ENCODE measurements around the gene PXDN.

Gene PXDN

DNA sequence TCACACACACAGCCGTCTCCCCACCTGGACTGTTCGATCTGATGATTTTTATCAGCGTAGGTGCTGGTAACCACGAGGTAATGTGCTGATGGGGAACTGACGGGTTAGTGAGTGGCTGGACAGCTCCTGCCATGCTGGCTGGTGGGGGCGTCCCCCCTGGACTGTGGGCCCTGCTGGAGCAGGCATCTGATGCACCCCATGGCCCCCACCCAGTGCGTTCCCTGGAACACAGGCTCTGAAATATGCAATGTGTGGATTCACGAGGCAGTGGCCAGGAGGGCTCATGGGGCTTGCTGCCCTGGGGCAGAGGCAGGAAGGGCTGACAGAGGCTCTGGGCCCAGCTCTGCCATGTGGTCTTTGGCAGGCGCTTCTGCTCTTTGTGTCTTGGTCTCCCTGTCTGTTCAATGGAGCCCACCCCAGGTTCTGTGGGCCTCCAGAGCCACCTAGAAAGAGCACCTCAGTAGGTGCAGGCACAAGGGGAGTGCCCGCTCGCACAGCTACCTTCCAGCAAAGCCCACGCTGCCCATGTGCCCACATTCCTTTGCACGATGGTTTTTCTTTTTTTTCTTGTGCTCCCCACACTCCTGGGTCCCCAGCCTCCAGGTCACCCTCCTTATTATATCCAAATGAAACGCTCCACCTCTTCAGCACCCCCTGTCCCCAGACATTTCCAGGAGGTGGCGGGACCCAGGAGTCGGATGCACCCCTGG, 10.3 kb upstream of the PXDN start:
- DNase-seq, result no peak

DNA sequence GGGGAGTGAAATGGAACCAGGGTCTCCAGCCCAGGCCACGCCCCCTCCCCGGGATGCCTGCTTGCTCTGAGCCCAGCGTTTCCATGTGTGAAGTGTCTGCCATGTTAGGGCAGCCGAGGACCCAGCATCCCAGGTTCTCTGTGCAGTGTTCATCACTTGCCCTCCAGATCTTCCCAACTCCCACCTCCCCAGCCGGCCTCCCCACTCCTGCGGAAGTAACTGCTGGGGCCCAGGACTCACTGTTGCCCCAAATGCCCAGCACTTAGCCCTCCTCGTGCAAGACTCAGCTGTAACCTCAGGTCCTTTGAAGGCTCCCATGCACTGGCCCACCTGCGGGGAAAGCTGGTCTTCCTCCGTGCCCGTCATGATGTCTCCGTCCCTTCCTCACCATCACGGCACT, 9.7 kb upstream of the PXDN start:
- DNase-seq, result no peak

DNA sequence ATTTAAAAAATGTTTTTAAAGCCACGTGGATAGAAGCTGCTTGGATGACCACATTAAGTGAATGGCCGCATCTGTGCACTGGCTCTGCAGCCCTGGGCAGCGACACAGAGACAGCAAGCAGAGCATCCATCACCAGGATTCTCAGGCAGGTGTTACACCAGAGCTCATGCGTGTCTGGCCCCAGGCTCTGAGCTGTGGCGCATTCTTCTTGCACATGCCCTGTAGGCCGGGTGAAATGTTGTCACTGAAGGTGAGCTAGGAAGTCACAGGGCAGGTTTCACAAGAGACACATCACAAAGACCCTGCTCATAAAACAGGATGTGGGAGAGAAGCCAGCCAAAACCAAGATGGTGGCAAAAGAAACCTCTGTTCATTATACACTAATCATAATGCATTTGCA, 8.4 kb upstream of the PXDN start:
- DNase-seq, result no peak

DNA sequence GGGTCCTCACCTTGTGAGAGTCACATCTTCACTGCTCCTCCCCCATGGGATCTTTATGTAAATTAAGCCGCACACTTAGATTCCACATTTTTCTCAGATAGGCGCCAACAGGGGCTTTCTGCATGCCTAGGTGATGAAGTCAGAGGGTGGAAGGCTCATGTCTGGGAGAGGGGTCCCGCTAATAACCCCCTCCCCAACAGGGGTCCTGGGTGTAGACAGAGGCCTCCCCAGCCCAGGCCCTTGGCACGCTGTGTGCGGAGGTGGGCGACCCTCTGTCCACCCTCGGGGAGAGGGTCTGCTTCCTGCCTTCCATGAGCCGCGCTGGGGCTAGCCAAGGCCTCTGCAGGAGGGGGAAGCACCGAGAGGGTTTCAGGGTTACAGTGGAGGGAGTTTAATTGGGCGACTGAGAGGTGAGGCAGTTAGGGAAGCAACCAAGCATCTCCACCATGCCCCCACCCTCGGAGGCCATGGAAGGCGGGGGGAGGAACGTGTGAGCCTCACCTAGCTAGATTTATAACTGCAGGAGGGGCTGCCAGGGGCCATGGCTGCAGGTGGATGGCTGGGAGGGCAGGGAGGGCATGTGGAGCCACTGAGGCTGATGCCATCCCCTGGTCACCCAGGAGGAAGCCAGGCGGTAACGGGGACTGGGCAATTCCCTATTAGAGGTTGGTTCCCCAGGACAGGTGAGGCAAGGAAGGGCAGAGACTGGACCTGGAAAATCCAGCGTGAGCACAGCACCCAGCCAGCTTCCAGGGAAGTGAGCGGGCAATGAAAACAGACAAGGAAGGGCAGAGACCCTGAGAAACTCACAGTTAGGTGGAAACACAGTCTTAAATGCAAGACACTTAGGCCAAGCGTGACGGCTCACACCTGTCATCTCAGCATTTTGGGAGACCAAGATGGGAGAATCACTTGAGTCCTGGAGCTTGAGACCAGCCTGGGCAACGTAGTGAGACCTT, 7.7 kb upstream of the PXDN start:
- DNase-seq, result no peak

DNA sequence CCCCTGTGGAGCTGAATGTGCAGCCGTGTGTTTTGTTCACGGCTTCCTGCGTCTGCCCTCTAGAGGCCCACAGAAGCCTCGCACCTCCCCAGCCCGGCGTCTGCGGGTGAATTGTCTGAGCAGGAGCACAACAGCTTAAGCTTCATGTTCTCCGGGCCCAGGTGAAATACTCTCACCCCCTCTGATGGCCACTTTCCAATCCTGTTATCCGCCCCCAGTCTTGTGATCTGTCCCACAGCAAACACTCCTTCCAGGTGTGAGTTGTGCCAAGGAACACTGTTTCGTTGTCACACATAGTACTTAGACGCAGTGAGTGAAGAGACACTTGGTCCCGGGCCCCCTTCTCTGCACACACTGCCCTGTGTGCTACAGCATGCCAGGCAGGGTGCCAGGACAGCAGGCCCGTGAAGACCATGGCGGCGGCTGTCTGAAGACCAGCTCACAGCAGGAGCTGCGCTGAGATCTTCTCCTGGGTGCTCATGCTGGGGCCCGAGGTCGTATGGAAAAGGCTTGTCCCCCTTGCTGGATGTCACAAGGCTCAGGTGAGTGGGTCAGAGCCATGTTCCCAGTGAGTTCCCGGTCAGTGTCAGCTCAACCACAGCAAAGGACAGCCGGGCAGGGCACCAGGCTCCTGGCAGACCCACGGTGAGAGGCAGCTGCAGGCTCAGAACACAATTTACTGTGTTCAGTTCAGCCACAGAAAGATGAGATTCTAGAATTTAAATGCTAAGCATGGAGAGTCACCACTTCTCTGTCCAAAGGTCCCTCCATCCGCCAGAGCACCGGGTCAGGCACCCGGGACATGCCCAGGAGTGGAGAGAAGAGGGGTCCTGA, 6.8 kb upstream of the PXDN start:
- DNase-seq, result peak in 8 of 14 donors; percentile 7 to 47 (median 29)

DNA sequence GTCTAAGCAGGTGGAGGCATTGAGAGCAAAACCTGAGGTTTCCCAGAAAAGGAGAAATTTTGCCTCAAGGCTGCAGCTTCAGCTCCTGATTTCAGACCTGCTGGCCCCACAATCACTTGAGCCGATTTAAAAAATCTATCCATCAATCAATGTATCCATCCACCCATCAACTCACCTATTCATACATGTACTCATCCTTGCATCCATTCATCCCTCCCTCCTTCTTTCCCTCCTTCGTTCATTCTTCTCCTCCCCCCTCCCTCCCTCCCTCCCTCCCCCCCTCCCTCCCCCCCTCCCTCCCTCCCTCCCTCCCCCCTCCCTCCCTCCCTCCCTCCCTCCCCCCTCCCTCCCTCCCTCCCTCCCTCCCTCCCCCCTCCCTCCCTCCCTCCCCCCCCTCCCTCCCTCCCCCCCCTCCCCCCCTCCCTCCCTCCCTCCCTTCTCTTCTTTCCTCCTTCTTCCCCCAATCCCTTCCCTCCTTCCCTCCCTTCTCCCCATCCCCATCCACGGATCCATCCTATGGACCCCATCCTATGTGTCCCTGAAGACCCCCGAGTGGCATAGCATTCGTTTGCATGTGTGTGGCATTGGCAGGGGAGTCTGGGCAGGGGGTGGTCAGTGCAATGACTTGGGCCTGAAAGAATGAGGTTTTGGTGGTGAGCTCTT, 6.1 kb upstream of the PXDN start:
- DNase-seq, result no peak

DNA sequence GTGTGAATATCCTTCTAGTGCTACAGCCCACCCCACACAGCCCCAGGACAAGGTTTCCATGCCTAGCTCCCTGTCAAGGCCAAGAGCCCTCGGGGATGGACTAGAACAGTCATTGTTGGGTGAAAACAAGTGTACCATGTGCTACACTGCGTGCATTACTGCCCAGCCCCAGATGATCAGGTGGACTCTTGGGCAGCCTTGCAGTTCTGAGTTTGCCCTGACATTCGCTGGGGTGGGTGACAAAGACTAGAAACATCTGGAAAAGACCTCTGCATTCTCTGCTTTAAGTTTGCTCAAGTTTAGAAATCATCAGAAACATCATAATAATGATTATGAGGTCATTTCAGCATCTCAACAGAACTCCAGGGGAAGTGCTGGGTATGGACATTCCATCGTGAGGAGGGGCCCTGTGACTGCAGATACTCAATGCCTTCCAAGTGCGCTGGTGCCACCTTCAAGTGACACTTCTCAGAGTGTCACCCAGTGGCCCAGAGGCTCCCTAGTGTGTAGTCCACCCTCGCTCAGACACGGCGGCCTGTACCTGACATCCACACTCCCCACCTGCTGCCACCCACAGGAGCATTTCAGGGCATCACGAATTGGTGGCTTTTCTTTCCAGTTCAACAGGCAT, 5.3 kb upstream of the PXDN start:
- no peak for DNase-seq

DNA sequence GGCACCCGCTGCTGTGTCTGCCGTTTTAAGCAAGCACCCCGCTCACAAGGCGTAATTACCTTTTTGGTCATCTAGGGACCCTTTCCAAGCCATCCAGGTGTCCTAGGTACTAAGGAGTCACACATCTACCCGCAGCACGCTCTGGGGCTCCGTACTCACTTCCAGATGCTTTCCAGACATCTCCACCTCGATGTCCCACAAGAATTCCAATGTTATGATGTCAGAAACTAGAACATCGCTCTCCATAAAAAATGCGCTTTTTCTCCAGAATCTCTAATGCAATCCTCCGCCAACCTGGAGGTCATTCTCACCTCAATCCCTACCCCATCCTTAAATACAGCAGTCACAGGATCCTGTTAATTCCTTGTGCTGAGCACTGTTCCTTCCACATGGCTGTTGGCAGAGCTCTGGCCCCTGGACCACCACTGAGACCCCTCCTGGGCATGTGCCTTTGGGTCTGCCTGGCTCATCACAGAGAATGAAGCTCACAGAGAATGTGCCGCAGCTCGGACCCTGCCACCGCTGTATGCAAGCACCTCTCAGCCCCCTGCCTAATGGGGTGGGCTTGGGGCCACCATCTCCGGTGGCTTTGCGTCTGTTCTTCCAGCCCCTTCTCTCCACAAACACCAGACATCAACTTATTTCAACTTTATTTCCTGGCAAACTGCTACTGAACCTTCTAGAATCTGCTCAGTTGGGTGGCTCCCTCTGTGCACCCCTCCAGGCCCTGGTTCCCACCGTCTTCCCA, 4.6 kb upstream of the PXDN start:
- no peak for DNase-seq

DNA sequence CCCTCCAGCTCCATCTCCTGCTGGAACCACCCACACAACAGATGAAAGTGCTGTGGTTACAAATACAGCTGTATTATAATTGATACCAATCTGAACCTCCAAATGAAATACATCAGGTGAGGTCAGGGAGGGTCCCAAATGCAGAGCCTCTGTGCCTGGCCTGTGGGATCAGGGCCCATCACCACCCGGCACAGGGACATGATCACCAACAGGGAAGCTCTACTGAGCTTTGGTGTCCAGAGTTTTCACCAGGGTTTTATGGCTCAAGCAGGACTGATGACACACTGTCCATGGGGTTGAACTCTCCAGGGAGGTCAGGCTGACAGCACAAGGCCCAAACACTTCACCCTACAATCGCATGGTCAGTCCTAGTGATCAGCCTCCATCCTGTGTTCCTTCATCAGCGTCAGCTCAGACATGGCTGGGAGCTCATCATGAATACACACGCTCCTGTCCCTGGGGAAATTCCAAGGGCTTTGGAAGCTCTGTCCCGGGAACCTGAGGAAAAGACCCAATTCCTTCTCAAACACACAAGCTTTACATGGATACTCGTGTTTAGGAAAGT, 3.9 kb upstream of the PXDN start:
- no peak for DNase-seq

DNA sequence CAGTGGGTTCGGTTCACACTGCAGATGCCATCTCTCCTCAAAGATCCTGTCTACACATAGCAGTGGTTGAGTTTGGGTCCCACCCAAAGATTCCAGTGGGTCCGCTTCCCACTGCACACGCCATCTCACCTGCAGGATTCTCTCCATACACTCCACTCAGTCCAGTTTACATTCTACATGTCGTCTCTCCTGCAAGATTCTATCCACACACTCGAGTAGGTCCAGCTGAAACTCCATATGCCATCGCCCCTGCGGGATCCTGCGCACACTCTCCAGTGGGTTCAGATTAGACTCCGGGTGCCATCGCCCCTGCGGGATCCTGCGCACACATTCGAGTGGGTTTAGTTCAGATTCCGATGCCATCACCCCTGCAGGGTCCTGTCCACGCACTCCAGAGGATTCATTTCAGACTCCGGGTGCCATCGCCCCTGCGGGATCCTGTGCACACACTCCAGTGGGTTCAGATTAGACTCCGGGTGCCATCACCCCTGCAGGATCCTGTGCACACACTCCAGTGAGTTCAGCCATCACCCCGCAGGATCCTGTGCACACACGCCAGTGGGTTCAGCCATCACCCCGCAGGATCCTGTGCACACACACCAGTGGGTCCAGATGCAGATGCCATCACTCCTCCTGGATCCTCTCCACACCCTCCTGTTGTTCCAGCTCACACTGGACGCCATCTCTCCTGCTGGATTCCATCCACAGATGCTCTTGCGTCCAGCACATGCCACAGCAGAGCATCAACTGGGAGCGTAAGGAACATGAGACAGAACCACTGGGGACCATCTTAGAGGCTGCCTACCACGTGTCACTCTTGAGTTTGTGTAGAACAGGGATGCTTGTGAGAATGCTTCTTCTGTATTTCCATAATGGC, 3.0 kb upstream of the PXDN start:
- DNase-seq, result no peak

DNA sequence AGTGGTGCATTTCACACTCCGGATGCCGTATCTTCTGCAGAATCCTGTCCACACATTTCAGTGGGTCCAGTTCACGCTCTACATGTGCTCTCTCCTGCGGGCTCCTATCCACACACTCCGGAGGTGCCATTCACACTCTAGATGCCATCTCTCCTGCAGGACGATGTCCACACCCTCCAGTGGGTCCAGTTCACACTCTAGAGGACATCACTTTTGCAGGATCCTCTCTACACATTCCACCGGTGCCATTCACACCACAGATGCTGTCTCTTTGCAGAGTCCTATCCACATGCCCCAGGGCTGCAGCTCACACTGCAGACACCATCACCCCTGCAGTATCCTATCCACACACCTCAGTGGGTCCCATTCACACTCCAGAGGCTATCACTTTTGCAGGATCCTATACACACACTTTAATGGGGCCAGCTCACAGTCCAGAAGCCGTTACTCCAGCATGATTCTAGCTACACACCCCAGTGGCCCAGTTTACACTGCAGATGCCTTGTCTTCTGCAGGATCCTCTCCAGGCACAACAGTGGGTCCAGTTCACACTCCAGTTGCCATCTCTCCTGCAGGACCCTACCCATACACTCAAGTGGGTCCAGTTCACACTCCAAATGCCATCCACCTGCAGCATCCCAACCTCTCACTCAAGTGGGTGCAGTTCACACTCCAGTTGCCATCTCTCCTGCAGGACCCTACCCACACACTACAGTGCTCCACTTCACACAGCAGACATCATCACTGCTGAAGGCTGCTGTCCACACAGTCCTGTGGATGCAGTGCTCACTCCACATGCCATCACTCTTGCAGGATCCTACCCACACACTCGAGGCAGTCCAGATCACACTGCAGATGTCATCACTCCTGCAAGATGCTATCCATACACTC, 2.1 kb upstream of the PXDN start:
- DNase-seq, result no peak

DNA sequence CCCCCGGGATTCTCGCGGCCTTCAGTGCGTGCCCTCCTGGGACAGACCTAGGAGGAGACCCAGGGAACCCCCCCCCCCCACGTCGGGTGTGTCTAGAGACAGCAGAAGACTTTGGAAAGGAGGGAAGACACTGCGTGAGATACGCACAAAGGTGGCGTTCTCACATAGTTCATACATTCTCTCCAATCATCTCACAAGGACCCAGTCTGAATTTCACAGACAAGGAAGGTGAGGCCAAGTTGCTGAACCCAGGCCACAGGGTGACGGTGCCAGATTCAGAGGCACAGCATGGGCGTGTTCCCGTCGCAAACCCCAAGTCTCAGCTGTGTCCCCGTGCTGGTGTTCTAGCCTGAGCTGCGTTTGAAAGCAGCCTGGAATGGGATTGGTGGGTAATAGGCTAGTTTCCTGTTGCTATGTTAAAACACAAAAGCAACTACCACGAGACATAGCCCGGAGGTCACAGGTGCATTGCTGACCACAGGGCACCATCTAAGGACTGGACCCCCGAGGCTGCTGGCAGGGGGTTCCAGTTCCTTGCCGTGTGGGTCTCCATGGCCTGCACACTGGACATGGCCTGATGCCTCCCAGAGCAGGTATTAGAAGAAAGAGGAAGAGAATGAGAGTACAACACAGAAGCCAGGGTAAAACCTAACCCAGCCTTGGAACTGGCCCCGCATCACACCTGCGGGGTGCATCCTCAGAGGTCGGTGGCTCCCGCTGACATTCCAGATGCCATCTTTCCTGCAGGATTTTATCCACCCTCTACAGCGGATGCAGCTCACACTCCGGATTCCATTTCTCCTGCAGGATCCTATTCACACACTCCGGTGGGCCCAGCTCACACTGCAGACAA, 1.1 kb upstream of the PXDN start:
- no peak for DNase-seq

DNA sequence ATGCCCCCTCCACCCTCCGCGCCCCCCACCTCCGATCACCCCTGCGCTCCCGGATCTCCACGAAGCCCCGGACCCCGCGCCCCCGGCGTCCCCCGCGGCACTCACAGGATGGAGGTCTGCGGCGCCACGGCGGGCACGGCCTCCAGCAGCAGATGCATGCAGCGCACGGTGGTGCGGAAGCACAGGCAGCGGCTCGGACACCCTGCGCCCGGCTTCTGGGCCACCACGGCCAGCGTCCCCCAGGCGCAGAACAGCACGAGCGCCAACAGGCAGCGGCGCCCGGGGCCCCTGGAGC, 217 bp downstream of the PXDN start:
- DNase-seq, result no peak

DNA sequence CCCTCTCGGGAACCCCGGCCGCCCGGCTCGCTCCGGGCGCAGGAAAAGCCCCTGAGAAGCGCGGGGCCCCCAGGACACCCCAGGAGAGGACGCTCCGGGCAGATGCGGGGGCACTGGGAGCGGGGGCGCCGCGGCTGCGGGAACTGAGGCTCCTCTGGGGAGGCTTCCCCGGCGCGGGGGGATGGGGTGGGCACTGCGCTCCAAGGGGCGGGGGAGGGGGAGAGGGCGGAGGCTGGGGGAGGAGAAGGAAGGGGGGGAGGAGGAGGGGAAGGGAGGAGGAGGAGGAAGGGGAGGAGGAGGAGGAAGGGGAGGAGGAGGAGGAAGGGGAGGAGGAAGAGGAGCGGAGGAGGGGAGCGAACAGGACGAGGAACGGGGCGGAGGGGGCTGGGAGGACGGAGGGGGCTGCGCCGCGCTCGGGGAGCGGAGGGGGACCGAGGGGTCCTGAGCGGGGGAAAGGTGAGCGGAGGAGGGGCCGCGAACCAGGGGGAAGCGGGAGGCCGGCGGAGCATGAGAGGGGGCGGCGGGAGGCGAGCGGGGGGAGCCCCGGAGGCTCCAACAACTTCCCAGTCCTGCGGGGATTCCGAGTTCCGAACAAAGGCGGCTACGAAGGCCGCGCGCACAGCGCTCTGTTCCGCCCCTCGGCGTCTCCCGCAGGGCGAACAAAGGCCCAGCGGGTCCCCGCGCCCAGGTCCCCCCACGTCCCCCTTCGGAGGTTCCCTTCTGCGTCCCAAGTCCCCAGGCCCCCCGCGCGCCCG, 742 bp downstream of the PXDN start:
- peak in 1 of 14 donors; percentile 48 for DNase-seq

DNA sequence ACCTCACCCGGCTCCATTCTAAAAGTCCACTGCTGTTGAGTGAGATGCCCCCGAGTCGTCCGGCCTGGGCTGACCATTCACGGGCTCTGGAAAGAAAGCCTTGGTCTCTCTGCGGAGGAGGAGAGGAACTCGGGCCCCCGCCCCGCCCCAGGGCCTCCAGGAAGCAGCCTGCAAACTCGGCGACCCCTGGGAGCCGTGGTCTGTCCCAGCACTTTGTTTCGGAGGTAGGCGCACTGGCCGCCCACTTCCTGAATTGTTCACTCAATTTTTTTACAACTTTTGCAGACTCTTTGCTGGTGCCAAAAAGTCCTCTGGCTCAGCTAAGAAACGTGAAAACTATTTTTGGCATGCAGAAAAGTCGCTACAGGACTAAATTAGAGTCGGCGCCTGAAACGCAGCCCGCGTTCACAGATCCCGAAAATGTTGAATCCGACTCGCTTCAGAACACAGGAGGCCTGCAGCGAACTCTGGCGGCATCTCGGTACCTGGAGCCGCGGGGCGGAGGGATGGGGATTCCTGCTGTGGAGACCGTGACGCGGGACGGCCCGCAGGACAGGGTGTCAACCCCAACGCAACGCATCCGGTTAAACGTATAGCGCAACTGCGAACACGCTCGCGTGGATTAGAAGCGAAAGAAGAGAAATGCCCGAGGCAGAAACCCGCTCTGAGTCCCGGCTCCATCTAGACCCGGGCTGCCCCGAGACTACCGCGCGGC, 1.5 kb downstream of the PXDN start:
- peak in 3 of 14 donors; percentile 29 to 48 (median 31) for DNase-seq

DNA sequence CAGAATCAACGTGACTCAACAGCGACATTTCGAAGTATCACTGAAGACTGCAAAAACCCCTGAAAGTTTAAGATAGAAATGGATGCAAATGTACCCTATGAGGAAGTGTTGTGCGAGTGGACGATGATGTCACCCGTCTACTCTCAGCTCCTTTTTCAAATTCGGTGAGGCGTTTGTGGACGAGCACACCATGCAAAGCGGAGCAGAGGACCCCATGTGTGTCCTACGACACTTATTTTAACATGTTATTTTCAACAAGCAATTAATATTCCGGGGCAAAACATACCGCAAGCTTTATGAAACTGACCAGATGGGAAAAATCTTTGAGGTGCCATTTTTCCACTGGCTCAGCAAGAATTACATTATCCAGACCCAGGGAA, 2.0 kb downstream of the PXDN start:
- no peak for DNase-seq
